Transverse colon (tissue), 4 donors: ENCODE measurements around the gene EPHB2. TPM values are rescaled to one million over a fixed set of nuclear protein-coding genes. Genes with fewer than 3 reads are reported as not detected.

Source experiments
- DNase-seq: peaks from one replicate; pipeline ENCODE4 v3.0.0-alpha.2; 2019
- H3K27ac ChIP-seq, 4 donors: fragments of 200-600 bp; sonication (generic); 2 replicates each; pipeline ENCODE4 v1.5.1; 2016 to 2018; ENCODE audit warnings: inconsistent platforms in 4 of 4
- H3K27me3 ChIP-seq: fragments of 200-600 bp; sonication (generic); 2 replicates; pipeline ENCODE4 v1.5.1; 2017; ENCODE audit warnings: inconsistent platforms
- H3K36me3 ChIP-seq, 4 donors: fragments of 200-600 bp; sonication (generic); 2 replicates each; pipeline ENCODE4 v1.5.1; 2017 to 2019; ENCODE audit warnings: inconsistent platforms in 4 of 4
- H3K4me1 ChIP-seq, 4 donors: fragments of 200-600 bp; sonication (generic); 2 replicates each; pipeline ENCODE4 v1.5.1; 2017 to 2020; ENCODE audit warnings: inconsistent platforms in 4 of 4
- H3K4me3 ChIP-seq, 4 donors: fragments of 200-600 bp; sonication (generic); 1 replicate in 1 of 4; 2 replicates in 3 of 4; pipeline versions ENCODE4 v1.5.1 to v1.6.1; 2017 to 2019; ENCODE audit warnings: inconsistent platforms in 4 of 4
- H3K9me3 ChIP-seq, 2 donors: fragments of 200-600 bp; sonication (generic); 2 replicates each; pipeline ENCODE4 v1.5.1; 2017 to 2019; ENCODE audit warnings: inconsistent platforms in 2 of 2
- EP300 ChIP-seq: sonication (generic); formaldehyde crosslinking; IDR thresholded peaks from one replicate; pipeline ENCODE4 v1.6.1; 2017; ENCODE audit warnings: antibody characterized with exemption, low read depth
- POLR2A ChIP-seq: fragments of 450-650 bp; IDR thresholded peaks from one replicate; pipeline ENCODE4 v1.6.1; 2016; ENCODE audit warnings: antibody characterized with exemption, mild to moderate bottlenecking, moderate library complexity
- POLR2AphosphoS5 ChIP-seq, 3 donors: sonication (generic); formaldehyde crosslinking; IDR thresholded peaks; one replicate each; pipeline ENCODE4 v1.6.1; 2016; ENCODE audit warnings: antibody characterized with exemption in 3 of 3
- WGBS, 2 donors: methylation state at CpG; one replicate each; pipeline ENCODE4 v1.1.5; 2018; ENCODE audit warnings: low coverage in 1 of 2; 5-methylcytosine and 5-hydroxymethylcytosine counted together
- in situ Hi-C, 4 donors: fragments of 200-750 bp; cut with MboI; loops; one replicate each; pipeline versions ENCODE4 v1.15.0 to v1.15.1; 2017; ENCODE audit warnings: low sequenced_read_pairs in 3 of 4, low pct_ligation_motif_present in 1 of 4, low pct_unique_long_range_greater_than_20kb in 1 of 4
- intact Hi-C: fragments of 100-400 bp; cut with DNase I; formaldehyde crosslinking; loops from one replicate; pipeline ENCODE4 v1.15.1; 2023; ENCODE audit warnings: low total_unique reads
- total RNA-seq, 4 donors: library from RNA; depleted of rRNA; stranded (reverse); fragments of >200 nt; gene quantifications; one replicate each; pipeline ENCODE4 v1.1.0, GENCODE V29; 2016
- TF ChIP-seq, protein P1 (sequence below), 5 experiments: fragments of 200-600 bp in 3 of 5; fragments of 450-650 bp in 2 of 5; sonication (generic) in 3 of 5; IDR thresholded peaks; 1 replicate in 2 of 5; 2 replicates in 3 of 5; pipeline ENCODE4 v1.5.1; 2016 to 2017; ENCODE audit warnings: antibody characterized with exemption in 5 of 5, inconsistent platforms in 3 of 5, mild to moderate bottlenecking in 2 of 5, moderate library complexity in 1 of 5

EPHB2 gene
- total RNA-seq, 4 donors from 2014 or later = 3.0 to 152 (median 27.9) TPM

DNA sequence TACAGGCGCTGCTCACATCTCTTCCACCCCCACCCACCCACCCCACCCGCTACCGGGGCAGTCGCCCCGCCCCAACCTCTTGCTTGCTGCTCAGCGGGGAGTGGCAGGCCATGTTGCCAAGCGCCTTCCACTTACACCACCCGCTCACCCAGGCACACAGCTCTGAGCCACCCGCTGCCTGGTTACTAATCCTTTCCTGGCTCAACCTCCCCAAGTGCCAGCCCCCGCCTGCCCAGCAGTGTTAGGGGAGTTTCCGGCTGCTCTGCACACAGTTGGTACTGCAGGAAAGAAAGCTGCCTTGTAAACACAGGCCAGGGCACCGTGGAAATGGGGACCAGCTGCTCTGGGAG, 205.8 kb downstream of the EPHB2 start:
- in situ Hi-C loops (no loop called here), intact Hi-C loops (no loop called here)
- H3K4me3 ChIP-seq = no peak overlapping the region
- WGBS, 2 donors = 53% methylated on average over 12 of the region's 12 CpGs; no CpG with 5 or more reads in 1 of the 2 donors
- no peaks in the 10 kb centered on the region for H3K27me3 ChIP-seq
- no peaks in the 10 kb centered on the region for H3K9me3 ChIP-seq
- no peak for DNase-seq
- H3K4me1 ChIP-seq = no peaks in the 10 kb centered on the region
- no peak overlapping the region for H3K27ac ChIP-seq
- TF ChIP-seq POLR2AphosphoS5 (IDR thresholded peaks at IDR 0.05) (no peak), EP300 (no peak), POLR2A (no peak)
- TF ChIP-seq, protein P1, sequence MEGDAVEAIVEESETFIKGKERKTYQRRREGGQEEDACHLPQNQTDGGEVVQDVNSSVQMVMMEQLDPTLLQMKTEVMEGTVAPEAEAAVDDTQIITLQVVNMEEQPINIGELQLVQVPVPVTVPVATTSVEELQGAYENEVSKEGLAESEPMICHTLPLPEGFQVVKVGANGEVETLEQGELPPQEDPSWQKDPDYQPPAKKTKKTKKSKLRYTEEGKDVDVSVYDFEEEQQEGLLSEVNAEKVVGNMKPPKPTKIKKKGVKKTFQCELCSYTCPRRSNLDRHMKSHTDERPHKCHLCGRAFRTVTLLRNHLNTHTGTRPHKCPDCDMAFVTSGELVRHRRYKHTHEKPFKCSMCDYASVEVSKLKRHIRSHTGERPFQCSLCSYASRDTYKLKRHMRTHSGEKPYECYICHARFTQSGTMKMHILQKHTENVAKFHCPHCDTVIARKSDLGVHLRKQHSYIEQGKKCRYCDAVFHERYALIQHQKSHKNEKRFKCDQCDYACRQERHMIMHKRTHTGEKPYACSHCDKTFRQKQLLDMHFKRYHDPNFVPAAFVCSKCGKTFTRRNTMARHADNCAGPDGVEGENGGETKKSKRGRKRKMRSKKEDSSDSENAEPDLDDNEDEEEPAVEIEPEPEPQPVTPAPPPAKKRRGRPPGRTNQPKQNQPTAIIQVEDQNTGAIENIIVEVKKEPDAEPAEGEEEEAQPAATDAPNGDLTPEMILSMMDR (IDR thresholded peaks at IDR 0.05) = no peak
- H3K36me3 ChIP-seq = no peaks in the 10 kb centered on the region

DNA sequence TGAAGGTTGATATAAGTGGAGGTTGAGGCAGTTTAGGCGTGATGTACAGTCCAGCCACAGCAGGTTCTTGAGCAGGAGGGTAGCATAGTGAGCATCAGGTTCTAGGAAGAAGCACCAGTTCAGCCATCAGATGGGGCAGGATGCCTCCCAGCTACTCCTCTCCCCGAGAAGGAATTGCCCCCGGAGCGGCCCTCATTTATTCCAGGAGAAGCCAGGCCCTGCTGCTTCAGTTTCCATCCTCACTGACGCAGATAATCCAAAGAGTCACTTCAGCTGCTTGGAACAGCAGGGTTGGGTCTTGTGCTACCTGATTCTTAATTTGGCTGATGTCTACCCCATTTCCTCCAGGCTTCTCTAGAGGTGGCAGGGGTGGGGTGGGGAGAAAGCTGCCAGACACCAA, 207.3 kb downstream of the EPHB2 start:
- intact Hi-C loops = no loop called here
- no peak overlapping the region for H3K4me3 ChIP-seq
- in situ Hi-C loops = no loop called here
- no peaks in the 10 kb centered on the region for H3K9me3 ChIP-seq
- H3K27me3 ChIP-seq = no peaks in the 10 kb centered on the region
- no peak overlapping the region for H3K27ac ChIP-seq
- H3K4me1 ChIP-seq = no peaks in the 10 kb centered on the region
- H3K36me3 ChIP-seq = no peaks in the 10 kb centered on the region
- no peak for TF ChIP-seq POLR2AphosphoS5 (IDR thresholded peaks at IDR 0.05)
- TF ChIP-seq POLR2A = no peak
- no peak for TF ChIP-seq EP300
- TF ChIP-seq, protein P1 (IDR thresholded peaks at IDR 0.05) = no peak
- DNase-seq = no peak
- WGBS, 2 donors = 86% methylated on average over 5 of the region's 5 CpGs; no CpG with 5 or more reads in 1 of the 2 donors

DNA sequence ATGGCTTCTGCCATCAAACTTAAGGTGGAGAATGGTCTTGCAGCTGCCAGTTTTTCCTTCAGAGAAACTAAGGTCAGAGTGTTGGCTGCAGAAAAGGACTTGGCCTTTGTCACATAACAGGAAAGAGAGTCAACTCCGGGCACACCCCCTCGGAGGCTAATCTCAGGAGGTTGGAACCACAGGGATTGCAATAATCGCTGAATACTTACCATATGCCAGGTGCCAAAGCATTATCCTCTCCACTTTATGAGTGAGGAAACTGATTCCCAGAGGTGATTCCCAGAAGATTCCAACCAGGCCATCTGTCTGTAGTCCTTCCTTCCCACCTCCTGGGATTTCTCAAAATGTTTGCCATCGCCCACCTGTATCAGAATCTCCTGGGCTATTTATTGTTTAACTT, 208.0 kb downstream of the EPHB2 start:
- intact Hi-C loops (no loop called here), in situ Hi-C loops (no loop called here)
- no peak for TF ChIP-seq POLR2AphosphoS5 (IDR thresholded peaks at IDR 0.05)
- TF ChIP-seq, protein P1 (IDR thresholded peaks at IDR 0.05) = no peak
- TF ChIP-seq EP300 = no peak
- TF ChIP-seq POLR2A = no peak
- no peaks in the 10 kb centered on the region for H3K36me3 ChIP-seq
- no peak overlapping the region for H3K4me3 ChIP-seq
- H3K4me1 ChIP-seq = no peaks in the 10 kb centered on the region
- H3K27me3 ChIP-seq = no peaks in the 10 kb centered on the region
- H3K27ac ChIP-seq = no peak overlapping the region
- WGBS, 2 donors = 56% methylated on average over 4 of the region's 4 CpGs; no CpG with 5 or more reads in 1 of the 2 donors
- DNase-seq = no peak
- no peaks in the 10 kb centered on the region for H3K9me3 ChIP-seq

DNA sequence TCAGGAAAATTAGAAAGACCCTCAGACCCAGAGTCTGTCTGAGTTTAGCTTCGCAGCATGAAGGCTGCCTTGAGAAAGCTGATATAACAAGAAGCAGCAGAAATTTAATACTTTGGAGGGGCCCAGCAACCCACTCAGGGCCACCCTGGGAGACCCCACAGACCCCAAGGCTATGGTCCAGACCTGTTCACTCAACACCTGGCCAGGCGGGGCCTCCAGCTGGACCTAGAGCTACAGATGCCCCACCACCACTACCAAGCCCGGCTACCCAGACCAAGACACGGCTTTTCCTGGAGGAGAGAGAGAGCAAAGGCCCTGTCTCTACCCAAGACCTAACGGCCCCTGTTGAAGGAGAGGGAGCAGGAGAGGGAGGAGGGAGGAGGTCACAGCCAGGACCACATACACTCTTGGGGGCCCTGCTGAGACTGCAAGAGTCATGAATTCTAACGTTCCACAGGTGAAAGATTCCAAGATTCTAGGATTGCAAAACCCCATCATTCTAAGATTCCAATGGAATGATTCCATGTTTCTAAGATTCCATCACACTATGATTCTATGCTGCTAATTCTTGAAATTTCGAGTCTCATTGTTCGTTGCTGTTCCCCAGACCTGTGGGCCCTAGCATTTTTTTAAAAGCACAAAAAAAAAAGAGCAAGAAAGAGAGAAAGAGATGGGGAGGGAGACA, 208.8 kb downstream of the EPHB2 start:
- in situ Hi-C loops = no loop called here
- H3K4me3 ChIP-seq = no peak overlapping the region
- TF ChIP-seq POLR2AphosphoS5 (IDR thresholded peaks at IDR 0.05) = no peak
- no peak for TF ChIP-seq EP300
- TF ChIP-seq, protein P1 (IDR thresholded peaks at IDR 0.05) = no peak
- no peak for TF ChIP-seq POLR2A
- H3K9me3 ChIP-seq = no peaks in the 10 kb centered on the region
- no peaks in the 10 kb centered on the region for H3K36me3 ChIP-seq
- H3K27ac ChIP-seq = no peak overlapping the region
- H3K4me1 ChIP-seq = no peaks in the 10 kb centered on the region
- H3K27me3 ChIP-seq = no peaks in the 10 kb centered on the region
- DNase-seq = no peak
- intact Hi-C loops = loop anchor here (10.0 kb wide), 1 partner anchor 215 kb away; no protein-coding TSS in a partner anchor
- WGBS, 2 donors = 44 to 65% methylated on average over 3 to 8 of the region's 8 CpGs
